ENCODE data around the gene METTL25.

DNA sequence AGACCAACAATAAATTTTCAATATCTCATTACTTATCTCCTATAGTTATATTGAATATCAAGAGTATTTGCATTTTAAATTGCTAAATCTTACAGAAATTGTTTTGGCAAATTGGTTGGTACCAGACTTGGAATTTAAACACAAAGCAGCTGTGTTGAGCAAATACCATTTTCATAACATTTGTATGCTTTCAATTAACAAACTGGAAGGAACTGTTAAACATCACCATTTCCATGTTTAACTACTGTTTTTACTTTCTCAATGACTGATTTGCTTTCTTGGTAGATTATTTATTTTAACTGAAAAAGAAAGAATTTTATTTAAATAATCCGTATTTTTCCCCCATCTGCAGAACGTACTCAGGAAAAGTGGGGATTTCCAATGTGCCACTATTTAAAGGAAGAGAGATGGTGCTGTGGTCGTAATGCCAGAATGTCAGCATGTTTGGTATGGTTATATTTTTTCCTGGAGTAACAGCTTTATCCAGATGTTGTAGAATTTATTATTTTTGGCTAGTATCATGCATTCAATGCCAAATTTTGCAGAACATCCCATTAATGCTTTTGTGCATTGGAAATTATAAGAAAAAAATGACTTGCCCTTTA, 72.3 kb downstream of the METTL25 start:
- TF ChIP-seq, protein P1, sequence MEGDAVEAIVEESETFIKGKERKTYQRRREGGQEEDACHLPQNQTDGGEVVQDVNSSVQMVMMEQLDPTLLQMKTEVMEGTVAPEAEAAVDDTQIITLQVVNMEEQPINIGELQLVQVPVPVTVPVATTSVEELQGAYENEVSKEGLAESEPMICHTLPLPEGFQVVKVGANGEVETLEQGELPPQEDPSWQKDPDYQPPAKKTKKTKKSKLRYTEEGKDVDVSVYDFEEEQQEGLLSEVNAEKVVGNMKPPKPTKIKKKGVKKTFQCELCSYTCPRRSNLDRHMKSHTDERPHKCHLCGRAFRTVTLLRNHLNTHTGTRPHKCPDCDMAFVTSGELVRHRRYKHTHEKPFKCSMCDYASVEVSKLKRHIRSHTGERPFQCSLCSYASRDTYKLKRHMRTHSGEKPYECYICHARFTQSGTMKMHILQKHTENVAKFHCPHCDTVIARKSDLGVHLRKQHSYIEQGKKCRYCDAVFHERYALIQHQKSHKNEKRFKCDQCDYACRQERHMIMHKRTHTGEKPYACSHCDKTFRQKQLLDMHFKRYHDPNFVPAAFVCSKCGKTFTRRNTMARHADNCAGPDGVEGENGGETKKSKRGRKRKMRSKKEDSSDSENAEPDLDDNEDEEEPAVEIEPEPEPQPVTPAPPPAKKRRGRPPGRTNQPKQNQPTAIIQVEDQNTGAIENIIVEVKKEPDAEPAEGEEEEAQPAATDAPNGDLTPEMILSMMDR (IDR thresholded peaks at IDR 0.05) = no peak
- TF ChIP-seq EP300 (IDR thresholded peaks at IDR 0.05) = no peak
- no peak for TF ChIP-seq POLR2AphosphoS5 (IDR thresholded peaks at IDR 0.05)
- TF ChIP-seq POLR2A (IDR thresholded peaks at IDR 0.05) = no peak

All from upper lobe of left lung (tissue), 4 donors.